Neural progenitor cell (in vitro differentiated cells): ENCODE data around the gene TOLLIP. TPM values are rescaled to one million over a fixed set of nuclear protein-coding genes. Genes with fewer than 3 reads are reported as not detected.

ENCODE experiments used
- DNase-seq: peaks from one replicate; pipeline ENCODE4 v3.0.0-alpha.2; 2016; ENCODE audit warnings: low spot score
- H2AFZ ChIP-seq: fragments of 200-600 bp; sonication (generic); replicated peaks from 2 replicates; pipeline ENCODE4 v1.6.1; 2016; ENCODE audit warnings: antibody characterized with exemption
- H3F3A ChIP-seq: fragments of 200-600 bp; sonication (generic); 2 replicates; pipeline ENCODE4 v1.6.1; 2016; ENCODE audit warnings: antibody characterized with exemption, low read depth
- H3K27ac ChIP-seq: fragments of 200-600 bp; sonication (generic); 2 replicates; pipeline ENCODE4 v1.5.1; 2016; ENCODE audit warnings: mild to moderate bottlenecking
- H3K27me3 ChIP-seq: fragments of 200-600 bp; sonication (generic); 2 replicates; pipeline ENCODE4 v1.6.1; 2016; ENCODE audit warnings: mild to moderate bottlenecking, moderate library complexity
- H3K36me3 ChIP-seq: fragments of 200-600 bp; sonication (generic); 2 replicates; pipeline ENCODE4 v1.5.1; 2016
- H3K4me1 ChIP-seq: fragments of 200-600 bp; sonication (generic); 2 replicates; pipeline ENCODE4 v1.6.1; 2016; ENCODE audit warnings: mixed run types
- H3K4me2 ChIP-seq: fragments of 200-600 bp; sonication (generic); 2 replicates; pipeline ENCODE4 v1.6.1; 2016
- H3K4me3 ChIP-seq: fragments of 200-600 bp; sonication (generic); 2 replicates; pipeline ENCODE4 v1.5.1; 2016
- H3K79me2 ChIP-seq: fragments of 200-600 bp; sonication (generic); 2 replicates; pipeline ENCODE4 v1.6.1; 2016; ENCODE audit warnings: low read depth
- H3K9ac ChIP-seq: fragments of 200-600 bp; sonication (generic); 2 replicates; pipeline ENCODE4 v1.6.1; 2016
- H3K9me3 ChIP-seq: fragments of 200-600 bp; sonication (generic); 2 replicates; pipeline ENCODE4 v1.5.1; 2016; ENCODE audit warnings: low read depth
- H4K20me1 ChIP-seq: fragments of 200-600 bp; sonication (generic); 2 replicates; pipeline ENCODE4 v1.6.1; 2016; ENCODE audit warnings: low read depth
- H3K27ac Mint-ChIP-seq: 3 replicates; pipeline ENCODE4 v1.8.0; 2021; ENCODE audit warnings: mixed read lengths
- H3K27me3 Mint-ChIP-seq: 2 replicates; pipeline ENCODE4 v1.8.0; 2022; ENCODE audit warnings: low read depth, mild to moderate bottlenecking, inconsistent platforms, moderate library complexity, mixed read lengths; ENCODE audit not compliant: insufficient read depth
- H3K36me3 Mint-ChIP-seq: 3 replicates; pipeline ENCODE4 v1.8.0; 2021; ENCODE audit warnings: mixed read lengths
- H3K4me1 Mint-ChIP-seq: 3 replicates; pipeline ENCODE4 v1.8.0; 2021; ENCODE audit warnings: mixed read lengths
- H3K4me3 Mint-ChIP-seq: 3 replicates; pipeline ENCODE4 v1.8.0; 2021; ENCODE audit warnings: mild to moderate bottlenecking, moderate library complexity, mixed read lengths
- H3K9me3 Mint-ChIP-seq: 3 replicates; pipeline ENCODE4 v1.8.0; 2020; ENCODE audit warnings: mixed read lengths
- CTCF ChIP-seq: fragments of 200-600 bp; sonication (generic); IDR thresholded peaks from 2 replicates; pipeline ENCODE4 v1.5.1; 2017; ENCODE audit warnings: antibody characterized with exemption, mild to moderate bottlenecking
- EZH2 ChIP-seq: fragments of 200-600 bp; sonication (generic); IDR thresholded peaks from 2 replicates; pipeline ENCODE4 v1.6.1; 2017; ENCODE audit warnings: antibody characterized with exemption, mild to moderate bottlenecking, moderate library complexity
- EZH2phosphoT487 ChIP-seq: fragments of 200-600 bp; sonication (generic); IDR thresholded peaks from 2 replicates; pipeline ENCODE4 v1.6.1; 2017; ENCODE audit warnings: antibody characterized with exemption
- total RNA-seq: library from RNA; depleted of rRNA; stranded (reverse); fragments of >200 nt; gene quantifications from 2 replicates; pipeline ENCODE4 v1.2.3, GENCODE V29; 2015; ENCODE audit warnings: low replicate concordance

Gene TOLLIP
- total RNA-seq, 1 donor from 2014 or later: 8.5 TPM

GRCh38 chr11:1237851-1238250, 71.6 kb downstream of the TOLLIP start:
- H3K9me3 Mint-ChIP-seq: peaks cover 11% of the 10 kb centered on the region
- H3F3A ChIP-seq: no peaks in the 10 kb centered on the region
- peaks cover 11% of the 10 kb centered on the region for H3K27me3 Mint-ChIP-seq
- H3K79me2 ChIP-seq: no peaks in the 10 kb centered on the region
- H3K4me1 Mint-ChIP-seq: peaks cover 2% of the 10 kb centered on the region
- H3K9ac ChIP-seq: no peak overlapping the region
- H3K36me3 ChIP-seq: no peaks in the 10 kb centered on the region
- no peak overlapping the region for H2AFZ ChIP-seq
- no peak overlapping the region for H3K27ac ChIP-seq
- no peaks in the 10 kb centered on the region for H3K27me3 ChIP-seq
- no peaks in the 10 kb centered on the region for H3K4me1 ChIP-seq
- no peak overlapping the region for H3K4me2 ChIP-seq
- H3K27ac Mint-ChIP-seq: no peak overlapping the region
- peaks cover 6% of the 10 kb centered on the region for H4K20me1 ChIP-seq
- TF ChIP-seq CTCF (no peak), EZH2 (no peak), EZH2phosphoT487 (no peak)
- no peak for DNase-seq
- H3K4me3 Mint-ChIP-seq: no peak overlapping the region
- H3K9me3 ChIP-seq: no peaks in the 10 kb centered on the region
- no peaks in the 10 kb centered on the region for H3K36me3 Mint-ChIP-seq
- no peak overlapping the region for H3K4me3 ChIP-seq

GRCh38 chr11:1237128-1237580, 72.3 kb downstream of the TOLLIP start:
- H2AFZ ChIP-seq: no peak overlapping the region
- Mint-ChIP-seq H3K4me3 (no peak overlapping the region), H3K27ac (no peak overlapping the region), H3K4me1 (peaks cover 2% of the 10 kb centered on the region), H3K36me3 (no peaks in the 10 kb centered on the region), H3K27me3 (peaks cover 8% of the 10 kb centered on the region), H3K9me3 (peaks cover 5% of the 10 kb centered on the region)
- H3F3A ChIP-seq: no peaks in the 10 kb centered on the region
- H3K4me1 ChIP-seq: no peaks in the 10 kb centered on the region
- H3K9me3 ChIP-seq: no peaks in the 10 kb centered on the region
- H3K4me2 ChIP-seq: no peak overlapping the region
- no peaks in the 10 kb centered on the region for H3K36me3 ChIP-seq
- no peak overlapping the region for H3K4me3 ChIP-seq
- no peak for DNase-seq
- no peak for TF ChIP-seq CTCF
- no peak for TF ChIP-seq EZH2phosphoT487
- no peak for TF ChIP-seq EZH2
- no peak overlapping the region for H3K27ac ChIP-seq
- H3K9ac ChIP-seq: no peak overlapping the region
- no peaks in the 10 kb centered on the region for H3K79me2 ChIP-seq
- peaks cover 6% of the 10 kb centered on the region for H4K20me1 ChIP-seq
- no peaks in the 10 kb centered on the region for H3K27me3 ChIP-seq

- H3K79me2 ChIP-seq: no peaks in the 10 kb centered on the region
- no peaks in the 10 kb centered on the region for H3K9me3 ChIP-seq
- Mint-ChIP-seq H3K36me3 (no peaks in the 10 kb centered on the region), H3K9me3 (no peaks in the 10 kb centered on the region), H3K4me1 (peaks cover 2% of the 10 kb centered on the region), H3K27ac (no peak overlapping the region), H3K4me3 (no peak overlapping the region), H3K27me3 (peaks cover 8% of the 10 kb centered on the region)
- no peak for DNase-seq
- no peak overlapping the region for H3K4me3 ChIP-seq
- H3K4me2 ChIP-seq: no peak overlapping the region
- no peak overlapping the region for H2AFZ ChIP-seq
- no peaks in the 10 kb centered on the region for H3K27me3 ChIP-seq
- no peak overlapping the region for H3K27ac ChIP-seq
- no peak for TF ChIP-seq EZH2phosphoT487
- TF ChIP-seq CTCF: no peak
- no peak for TF ChIP-seq EZH2
- H4K20me1 ChIP-seq: peaks cover 6% of the 10 kb centered on the region
- no peaks in the 10 kb centered on the region for H3K36me3 ChIP-seq
- no peak overlapping the region for H3K9ac ChIP-seq
- no peaks in the 10 kb centered on the region for H3K4me1 ChIP-seq
- no peaks in the 10 kb centered on the region for H3F3A ChIP-seq
Observed at GRCh38 chr11:1236316-1237127, 72.9 kb downstream of the TOLLIP start.
